OCI-LY1 (cell line): ENCODE results near the gene ABCB10.

ENCODE experiments used
- H2AFZ ChIP-seq: fragments of 200-600 bp; sonication (generic), shearing (Covaris generic); 2 replicates; pipeline ENCODE4 v1.6.0; 2014; ENCODE audit warnings: antibody characterized with exemption, mild to moderate bottlenecking, low read length
- H3F3A ChIP-seq: fragments of 200-600 bp; sonication (generic), shearing (Covaris generic); 2 replicates; pipeline ENCODE4 v1.6.0; 2014; ENCODE audit warnings: mild to moderate bottlenecking, antibody characterized with exemption, low read length, moderate library complexity; ENCODE audit not compliant: insufficient read depth
- H3K27ac ChIP-seq: fragments of 200-600 bp; sonication (generic); 2 replicates; pipeline ENCODE4 v1.5.1; 2014; ENCODE audit warnings: low read length, mixed run types, mild to moderate bottlenecking, low read depth; ENCODE audit not compliant: poor library complexity, severe bottlenecking
- H3K27me3 ChIP-seq: fragments of 200-600 bp; sonication (generic); 2 replicates; pipeline ENCODE4 v1.6.0; 2014; ENCODE audit warnings: antibody characterized with exemption, mild to moderate bottlenecking, low read length, moderate library complexity; ENCODE audit not compliant: insufficient read depth
- H3K36me3 ChIP-seq: fragments of 200-600 bp; sonication (generic); 2 replicates; pipeline ENCODE4 v1.6.1; 2014; ENCODE audit warnings: mild to moderate bottlenecking, antibody characterized with exemption, low read length, moderate library complexity, mixed read lengths; ENCODE audit not compliant: insufficient read depth
- H3K4me1 ChIP-seq: fragments of 200-600 bp; sonication (generic); 2 replicates; pipeline ENCODE4 v1.5.1; 2014; ENCODE audit warnings: mild to moderate bottlenecking, low read length, moderate library complexity; ENCODE audit not compliant: insufficient read depth, severe bottlenecking
- H3K4me2 ChIP-seq: fragments of 200-600 bp; sonication (generic), shearing (Covaris generic); 2 replicates; pipeline ENCODE4 v1.6.1; 2014; ENCODE audit warnings: low read length
- H3K4me3 ChIP-seq: fragments of 200-600 bp; sonication (generic); 2 replicates; pipeline ENCODE4 v1.5.1; 2014; ENCODE audit warnings: low read length, low read depth, mild to moderate bottlenecking, mixed read lengths; ENCODE audit not compliant: poor library complexity, severe bottlenecking
- H3K79me2 ChIP-seq: fragments of 200-600 bp; shearing (Covaris generic); 2 replicates; pipeline ENCODE4 v1.6.1; 2016; ENCODE audit warnings: mixed run types, low read length, mixed read lengths; ENCODE audit not compliant: insufficient read depth
- H3K9ac ChIP-seq: fragments of 200-600 bp; sonication (generic), shearing (Covaris generic); 2 replicates; pipeline ENCODE4 v1.6.1; 2014; ENCODE audit warnings: mild to moderate bottlenecking, low read length, mixed read lengths
- H3K9me2 ChIP-seq: fragments of 200-600 bp; sonication (generic), shearing (Covaris generic); 2 replicates; pipeline ENCODE4 v1.6.1; 2014; ENCODE audit warnings: low read depth, mild to moderate bottlenecking, low read length, mixed read lengths
- H3K9me3 ChIP-seq: fragments of 200-600 bp; shearing (Covaris generic); 2 replicates; pipeline ENCODE4 v1.6.1; 2014; ENCODE audit warnings: low read length, mixed read lengths
- H4K20me1 ChIP-seq: fragments of 200-600 bp; sonication (generic), shearing (Covaris generic); 2 replicates; pipeline ENCODE4 v1.6.0; 2016; ENCODE audit warnings: mild to moderate bottlenecking, low read length; ENCODE audit not compliant: insufficient read depth
- EZH2 ChIP-seq: fragments of 200-600 bp; sonication (generic), shearing (Covaris generic); IDR thresholded peaks from 2 replicates; pipeline ENCODE4 v1.8.0; 2017; ENCODE audit warnings: borderline replicate concordance, mixed run types, mild to moderate bottlenecking, antibody characterized with exemption, low read length, moderate library complexity, mixed read lengths
- TF ChIP-seq, protein P1 (sequence below): fragments of 200-600 bp; sonication (generic), shearing (Covaris generic); IDR thresholded peaks from 2 replicates; pipeline ENCODE4 v1.5.1; 2017; ENCODE audit warnings: mild to moderate bottlenecking, antibody characterized with exemption, low read length, moderate library complexity, mixed read lengths

ABCB10 gene

GRCh38 chr1:229558460-229559335, at the start of gene ABCB10:
ABCB10 (minus strand) TSS chr1:229558707; CDS start chr1:229558652, 55 bp downstream.
- Histone ChIP-seq H3F3A (no peaks in the 10 kb centered on the region), H3K27me3 (no peaks in the 10 kb centered on the region), H3K4me2 (peak within 1 kb of the TSS; percentile 80), H3K27ac (peak within 1 kb of the TSS; percentile 77), H3K9me2 (no peaks in the 10 kb centered on the region), H3K36me3 (no peaks in the 10 kb centered on the region), H3K4me3 (peak within 1 kb of the TSS; percentile 78), H3K79me2 (no peaks in the 10 kb centered on the region), H3K4me1 (peaks cover 33% of the 10 kb centered on the region), H3K9ac (peak within 1 kb of the TSS; percentile 76), H3K9me3 (no peaks in the 10 kb centered on the region), H4K20me1 (no peaks in the 10 kb centered on the region), H2AFZ (0 out of 2 replicates have a peak within 1 kb of the TSS, but pooled peaks have one; percentile 72)
- no peak for TF ChIP-seq EZH2
- TF ChIP-seq, protein P1, sequence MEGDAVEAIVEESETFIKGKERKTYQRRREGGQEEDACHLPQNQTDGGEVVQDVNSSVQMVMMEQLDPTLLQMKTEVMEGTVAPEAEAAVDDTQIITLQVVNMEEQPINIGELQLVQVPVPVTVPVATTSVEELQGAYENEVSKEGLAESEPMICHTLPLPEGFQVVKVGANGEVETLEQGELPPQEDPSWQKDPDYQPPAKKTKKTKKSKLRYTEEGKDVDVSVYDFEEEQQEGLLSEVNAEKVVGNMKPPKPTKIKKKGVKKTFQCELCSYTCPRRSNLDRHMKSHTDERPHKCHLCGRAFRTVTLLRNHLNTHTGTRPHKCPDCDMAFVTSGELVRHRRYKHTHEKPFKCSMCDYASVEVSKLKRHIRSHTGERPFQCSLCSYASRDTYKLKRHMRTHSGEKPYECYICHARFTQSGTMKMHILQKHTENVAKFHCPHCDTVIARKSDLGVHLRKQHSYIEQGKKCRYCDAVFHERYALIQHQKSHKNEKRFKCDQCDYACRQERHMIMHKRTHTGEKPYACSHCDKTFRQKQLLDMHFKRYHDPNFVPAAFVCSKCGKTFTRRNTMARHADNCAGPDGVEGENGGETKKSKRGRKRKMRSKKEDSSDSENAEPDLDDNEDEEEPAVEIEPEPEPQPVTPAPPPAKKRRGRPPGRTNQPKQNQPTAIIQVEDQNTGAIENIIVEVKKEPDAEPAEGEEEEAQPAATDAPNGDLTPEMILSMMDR, result peak; percentile 81

DNA sequence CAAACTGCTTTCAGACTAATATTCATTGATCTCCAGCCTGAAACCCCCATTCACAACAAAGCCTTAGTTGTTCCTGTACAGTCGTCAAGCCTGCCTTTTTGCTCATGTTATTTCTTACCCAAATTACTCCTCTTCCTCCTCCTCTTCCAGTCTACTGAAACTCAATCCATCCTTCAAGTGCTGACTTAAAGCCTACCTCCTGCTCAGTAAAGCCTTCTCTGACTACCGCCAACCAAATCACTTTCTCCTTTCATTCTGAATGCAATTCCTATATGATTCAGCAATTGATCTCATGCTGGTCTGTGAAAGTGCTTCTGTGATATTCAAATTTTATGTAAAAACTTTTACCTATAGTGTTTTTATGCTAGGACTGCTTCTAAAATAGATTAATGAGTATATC, 48.9 kb upstream of the ABCB10 start:
- H3K4me1 ChIP-seq, result no peaks in the 10 kb centered on the region
- H3K27me3 ChIP-seq, result no peaks in the 10 kb centered on the region
- no peak overlapping the region for H2AFZ ChIP-seq
- no peaks in the 10 kb centered on the region for H3F3A ChIP-seq
- no peak overlapping the region for H3K4me3 ChIP-seq
- no peak for TF ChIP-seq EZH2
- TF ChIP-seq, protein P1, result no peak
- no peaks in the 10 kb centered on the region for H3K9me3 ChIP-seq
- H3K79me2 ChIP-seq, result no peaks in the 10 kb centered on the region
- H3K4me2 ChIP-seq, result no peak overlapping the region
- H4K20me1 ChIP-seq, result no peaks in the 10 kb centered on the region
- no peak overlapping the region for H3K27ac ChIP-seq
- no peak overlapping the region for H3K9ac ChIP-seq
- peaks cover 94% of the 10 kb centered on the region for H3K36me3 ChIP-seq
- no peaks in the 10 kb centered on the region for H3K9me2 ChIP-seq

DNA sequence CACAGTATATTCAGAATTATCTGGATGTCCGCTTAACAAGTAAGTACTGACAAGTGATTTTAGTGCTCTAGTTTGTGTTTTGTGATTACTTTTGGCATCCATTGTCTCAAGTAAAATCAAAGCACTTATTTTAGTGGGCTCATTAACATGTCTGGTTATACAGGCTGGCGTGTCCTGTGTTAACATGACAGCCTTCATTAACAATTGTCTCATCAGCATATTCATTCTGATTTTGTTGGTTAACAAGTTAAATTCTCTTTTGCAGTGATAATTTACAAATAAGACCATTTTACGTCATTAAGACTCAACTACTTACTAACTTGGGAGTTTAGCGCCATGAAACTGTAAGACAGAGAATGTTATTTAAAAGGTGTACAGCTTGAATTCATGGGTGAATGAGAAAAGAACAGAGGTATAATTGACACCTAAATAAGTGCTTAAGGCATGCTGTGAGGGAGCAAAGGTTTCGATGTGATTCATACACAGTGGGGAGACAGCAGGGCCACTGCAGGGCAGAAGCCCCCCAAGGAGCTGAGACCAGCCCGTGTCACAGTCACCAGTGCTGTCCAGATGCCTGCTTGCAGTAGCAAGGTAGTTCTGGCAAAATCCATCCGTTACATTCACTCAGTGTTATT, 45.0 kb upstream of the ABCB10 start:
- Histone ChIP-seq H3F3A (no peaks in the 10 kb centered on the region), H3K9me2 (no peaks in the 10 kb centered on the region), H3K9ac (no peak overlapping the region), H3K36me3 (peaks cover 90% of the 10 kb centered on the region), H3K9me3 (no peaks in the 10 kb centered on the region), H3K4me3 (no peak overlapping the region), H3K4me1 (no peaks in the 10 kb centered on the region), H3K27ac (no peak overlapping the region), H4K20me1 (no peaks in the 10 kb centered on the region), H3K79me2 (no peaks in the 10 kb centered on the region; the same call in 1 of the 2 replicates), H3K4me2 (no peak overlapping the region), H2AFZ (no peak overlapping the region), H3K27me3 (no peaks in the 10 kb centered on the region)
- TF ChIP-seq EZH2, result no peak
- TF ChIP-seq, protein P1, result no peak
